ENCODE results near the gene ITGB7.

The ITGB7 gene

DNA sequence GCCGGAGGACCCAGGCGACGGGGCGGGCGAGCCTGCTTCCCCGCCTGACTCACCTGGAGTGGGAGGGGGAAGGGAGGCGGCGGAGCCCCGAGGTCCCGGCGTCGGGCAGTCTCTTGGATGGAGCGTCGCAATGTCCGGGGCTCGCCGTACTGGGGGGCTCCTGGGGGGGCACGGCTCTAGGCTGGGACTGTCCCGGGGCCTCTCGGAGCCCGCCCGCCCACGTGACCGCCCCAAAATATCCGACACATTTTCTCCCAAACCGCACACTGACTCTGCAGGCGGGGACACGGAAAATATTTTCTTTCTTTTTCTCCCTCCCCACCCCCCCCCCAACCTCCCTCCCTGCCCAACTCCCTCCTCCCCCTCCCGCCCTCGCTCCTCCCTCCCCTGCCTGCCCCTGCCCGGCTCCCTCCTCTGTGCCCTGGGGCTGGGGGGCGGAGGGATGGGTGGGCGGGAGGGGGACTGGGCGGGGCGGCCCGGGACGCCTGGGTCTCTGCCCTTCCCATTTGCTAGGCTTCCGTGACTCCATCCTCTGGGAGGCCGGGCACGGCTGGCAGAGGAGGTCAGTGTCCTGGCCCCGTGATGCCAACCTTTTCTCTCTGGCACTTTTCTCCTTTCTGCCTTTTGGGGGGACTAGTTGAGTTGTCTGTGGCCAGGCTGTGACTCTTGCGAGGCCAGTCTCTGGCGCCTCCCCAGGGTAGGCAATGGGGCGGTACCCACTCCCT is 25.0 kb upstream of the ITGB7 start, which contains the start of gene RARG (continued):
- TF ChIP-seq, protein P1, sequence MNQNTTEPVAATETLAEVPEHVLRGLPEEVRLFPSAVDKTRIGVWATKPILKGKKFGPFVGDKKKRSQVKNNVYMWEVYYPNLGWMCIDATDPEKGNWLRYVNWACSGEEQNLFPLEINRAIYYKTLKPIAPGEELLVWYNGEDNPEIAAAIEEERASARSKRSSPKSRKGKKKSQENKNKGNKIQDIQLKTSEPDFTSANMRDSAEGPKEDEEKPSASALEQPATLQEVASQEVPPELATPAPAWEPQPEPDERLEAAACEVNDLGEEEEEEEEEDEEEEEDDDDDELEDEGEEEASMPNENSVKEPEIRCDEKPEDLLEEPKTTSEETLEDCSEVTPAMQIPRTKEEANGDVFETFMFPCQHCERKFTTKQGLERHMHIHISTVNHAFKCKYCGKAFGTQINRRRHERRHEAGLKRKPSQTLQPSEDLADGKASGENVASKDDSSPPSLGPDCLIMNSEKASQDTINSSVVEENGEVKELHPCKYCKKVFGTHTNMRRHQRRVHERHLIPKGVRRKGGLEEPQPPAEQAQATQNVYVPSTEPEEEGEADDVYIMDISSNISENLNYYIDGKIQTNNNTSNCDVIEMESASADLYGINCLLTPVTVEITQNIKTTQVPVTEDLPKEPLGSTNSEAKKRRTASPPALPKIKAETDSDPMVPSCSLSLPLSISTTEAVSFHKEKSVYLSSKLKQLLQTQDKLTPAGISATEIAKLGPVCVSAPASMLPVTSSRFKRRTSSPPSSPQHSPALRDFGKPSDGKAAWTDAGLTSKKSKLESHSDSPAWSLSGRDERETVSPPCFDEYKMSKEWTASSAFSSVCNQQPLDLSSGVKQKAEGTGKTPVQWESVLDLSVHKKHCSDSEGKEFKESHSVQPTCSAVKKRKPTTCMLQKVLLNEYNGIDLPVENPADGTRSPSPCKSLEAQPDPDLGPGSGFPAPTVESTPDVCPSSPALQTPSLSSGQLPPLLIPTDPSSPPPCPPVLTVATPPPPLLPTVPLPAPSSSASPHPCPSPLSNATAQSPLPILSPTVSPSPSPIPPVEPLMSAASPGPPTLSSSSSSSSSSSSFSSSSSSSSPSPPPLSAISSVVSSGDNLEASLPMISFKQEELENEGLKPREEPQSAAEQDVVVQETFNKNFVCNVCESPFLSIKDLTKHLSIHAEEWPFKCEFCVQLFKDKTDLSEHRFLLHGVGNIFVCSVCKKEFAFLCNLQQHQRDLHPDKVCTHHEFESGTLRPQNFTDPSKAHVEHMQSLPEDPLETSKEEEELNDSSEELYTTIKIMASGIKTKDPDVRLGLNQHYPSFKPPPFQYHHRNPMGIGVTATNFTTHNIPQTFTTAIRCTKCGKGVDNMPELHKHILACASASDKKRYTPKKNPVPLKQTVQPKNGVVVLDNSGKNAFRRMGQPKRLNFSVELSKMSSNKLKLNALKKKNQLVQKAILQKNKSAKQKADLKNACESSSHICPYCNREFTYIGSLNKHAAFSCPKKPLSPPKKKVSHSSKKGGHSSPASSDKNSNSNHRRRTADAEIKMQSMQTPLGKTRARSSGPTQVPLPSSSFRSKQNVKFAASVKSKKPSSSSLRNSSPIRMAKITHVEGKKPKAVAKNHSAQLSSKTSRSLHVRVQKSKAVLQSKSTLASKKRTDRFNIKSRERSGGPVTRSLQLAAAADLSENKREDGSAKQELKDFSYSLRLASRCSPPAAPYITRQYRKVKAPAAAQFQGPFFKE (tag by site-specific recombination; IDR thresholded peaks at IDR 0.05; ENCODE audit: borderline replicate concordance), result no peak
- TF ChIP-seq REPIN1 (tag by site-specific recombination; IDR thresholded peaks at IDR 0.05; ENCODE audit: low read depth), result no peak
- TF ChIP-seq ZNF174 (tag by site-specific recombination; IDR thresholded peaks at IDR 0.05), result no peak
- no peak for TF ChIP-seq ZNF548 (tag by site-specific recombination; IDR thresholded peaks at IDR 0.05)
- TF ChIP-seq SP7 (tag by site-specific recombination; IDR thresholded peaks at IDR 0.05), result peak; percentile 67; the same call in 1 of the 2 replicates
- TF ChIP-seq ZNF366 (tag by site-specific recombination; conservative IDR thresholded peaks at IDR 0.05), result 0 out of 2 replicates have a peak, but pooled peaks have one; percentile 1
- no peak for TF ChIP-seq ZNF664 (tag by site-specific recombination; IDR thresholded peaks at IDR 0.05)
- TF ChIP-seq ZNF175 (tag by site-specific recombination; IDR thresholded peaks at IDR 0.05), result no peak
- no peak; the same call in 1 of the 2 replicates for TF ChIP-seq ZBTB8A (tag by site-specific recombination; IDR thresholded peaks at IDR 0.05)
- TF ChIP-seq ZNF335 (tag by site-specific recombination; conservative IDR thresholded peaks at IDR 0.05), result peak; percentile 97
- TF ChIP-seq, protein P2, sequence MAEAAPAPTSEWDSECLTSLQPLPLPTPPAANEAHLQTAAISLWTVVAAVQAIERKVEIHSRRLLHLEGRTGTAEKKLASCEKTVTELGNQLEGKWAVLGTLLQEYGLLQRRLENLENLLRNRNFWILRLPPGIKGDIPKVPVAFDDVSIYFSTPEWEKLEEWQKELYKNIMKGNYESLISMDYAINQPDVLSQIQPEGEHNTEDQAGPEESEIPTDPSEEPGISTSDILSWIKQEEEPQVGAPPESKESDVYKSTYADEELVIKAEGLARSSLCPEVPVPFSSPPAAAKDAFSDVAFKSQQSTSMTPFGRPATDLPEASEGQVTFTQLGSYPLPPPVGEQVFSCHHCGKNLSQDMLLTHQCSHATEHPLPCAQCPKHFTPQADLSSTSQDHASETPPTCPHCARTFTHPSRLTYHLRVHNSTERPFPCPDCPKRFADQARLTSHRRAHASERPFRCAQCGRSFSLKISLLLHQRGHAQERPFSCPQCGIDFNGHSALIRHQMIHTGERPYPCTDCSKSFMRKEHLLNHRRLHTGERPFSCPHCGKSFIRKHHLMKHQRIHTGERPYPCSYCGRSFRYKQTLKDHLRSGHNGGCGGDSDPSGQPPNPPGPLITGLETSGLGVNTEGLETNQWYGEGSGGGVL (tag by site-specific recombination; IDR thresholded peaks at IDR 0.05), result peak; percentile 85

DNA sequence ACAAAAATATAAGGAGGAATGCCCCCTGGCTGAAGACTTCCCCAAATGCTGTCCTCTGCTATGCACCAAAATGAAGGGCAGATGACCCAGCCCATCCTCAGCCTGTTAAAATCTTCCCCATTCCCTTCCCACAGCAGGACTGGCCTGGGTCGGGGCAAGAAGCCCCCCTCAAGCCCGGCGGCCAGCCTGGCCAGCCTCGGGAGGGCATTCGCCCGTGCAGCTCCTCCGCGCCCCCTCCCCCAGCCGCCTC is 24.5 kb upstream of the ITGB7 start:
- ChIA-PET POLR2A (no interaction called here), CTCF (interaction anchor here (1.1 kb wide), 1 partner anchor 18 kb away, joined by 3 read pairs; no protein-coding TSS in a partner anchor)
- peaks cover 12% of the 10 kb centered on the region for H3K4me1 ChIP-seq (ENCODE audit: control insufficient read depth, insufficient read depth, low read length)
- no peaks in the 10 kb centered on the region for H3K36me3 ChIP-seq (ENCODE audit: control insufficient read depth in 2 of 2, insufficient read depth in 1 of 2, low read length in 2 of 2)
- H3K4me3 ChIP-seq (ENCODE audit: low read depth, low read length), result peak overlapping the region; percentile 46
- H3K27ac ChIP-seq (ENCODE audit: extremely low read depth, low read depth, low read length), result peak overlapping the region; percentile 46; the same call in 1 of the 2 replicates
- no peaks in the 10 kb centered on the region for H3K9me3 ChIP-seq (ENCODE audit: control insufficient read depth, insufficient read depth, low read depth, low read length)
- TF ChIP-seq ZNF76 (tag by site-specific recombination; IDR thresholded peaks at IDR 0.05; ENCODE audit: borderline replicate concordance, low read depth) (peak; percentile 34; the same call in 1 of the 2 replicates), ZNF549 (tag by site-specific recombination; IDR thresholded peaks at IDR 0.05) (no peak), ZNF555 (tag by site-specific recombination; conservative IDR thresholded peaks at IDR 0.05) (no peak), ZNF341 (tag by site-specific recombination; IDR thresholded peaks at IDR 0.05; ENCODE audit: low read depth) (no peak), ZNF623 (tag by site-specific recombination; IDR thresholded peaks at IDR 0.05) (no peak), ZNF791 (tag by site-specific recombination; IDR thresholded peaks at IDR 0.05) (no peak), HOXD13 (CRISPR knock-in tag; IDR thresholded peaks at IDR 0.05; ENCODE audit: borderline replicate concordance) (no peak)
- TF ChIP-seq, protein P3, sequence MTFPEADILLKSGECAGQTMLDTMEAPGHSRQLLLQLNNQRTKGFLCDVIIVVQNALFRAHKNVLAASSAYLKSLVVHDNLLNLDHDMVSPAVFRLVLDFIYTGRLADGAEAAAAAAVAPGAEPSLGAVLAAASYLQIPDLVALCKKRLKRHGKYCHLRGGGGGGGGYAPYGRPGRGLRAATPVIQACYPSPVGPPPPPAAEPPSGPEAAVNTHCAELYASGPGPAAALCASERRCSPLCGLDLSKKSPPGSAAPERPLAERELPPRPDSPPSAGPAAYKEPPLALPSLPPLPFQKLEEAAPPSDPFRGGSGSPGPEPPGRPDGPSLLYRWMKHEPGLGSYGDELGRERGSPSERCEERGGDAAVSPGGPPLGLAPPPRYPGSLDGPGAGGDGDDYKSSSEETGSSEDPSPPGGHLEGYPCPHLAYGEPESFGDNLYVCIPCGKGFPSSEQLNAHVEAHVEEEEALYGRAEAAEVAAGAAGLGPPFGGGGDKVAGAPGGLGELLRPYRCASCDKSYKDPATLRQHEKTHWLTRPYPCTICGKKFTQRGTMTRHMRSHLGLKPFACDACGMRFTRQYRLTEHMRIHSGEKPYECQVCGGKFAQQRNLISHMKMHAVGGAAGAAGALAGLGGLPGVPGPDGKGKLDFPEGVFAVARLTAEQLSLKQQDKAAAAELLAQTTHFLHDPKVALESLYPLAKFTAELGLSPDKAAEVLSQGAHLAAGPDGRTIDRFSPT (tag by site-specific recombination; IDR thresholded peaks at IDR 0.05), result no peak; the same call in 1 of the 2 replicates
- TF ChIP-seq, protein P4, sequence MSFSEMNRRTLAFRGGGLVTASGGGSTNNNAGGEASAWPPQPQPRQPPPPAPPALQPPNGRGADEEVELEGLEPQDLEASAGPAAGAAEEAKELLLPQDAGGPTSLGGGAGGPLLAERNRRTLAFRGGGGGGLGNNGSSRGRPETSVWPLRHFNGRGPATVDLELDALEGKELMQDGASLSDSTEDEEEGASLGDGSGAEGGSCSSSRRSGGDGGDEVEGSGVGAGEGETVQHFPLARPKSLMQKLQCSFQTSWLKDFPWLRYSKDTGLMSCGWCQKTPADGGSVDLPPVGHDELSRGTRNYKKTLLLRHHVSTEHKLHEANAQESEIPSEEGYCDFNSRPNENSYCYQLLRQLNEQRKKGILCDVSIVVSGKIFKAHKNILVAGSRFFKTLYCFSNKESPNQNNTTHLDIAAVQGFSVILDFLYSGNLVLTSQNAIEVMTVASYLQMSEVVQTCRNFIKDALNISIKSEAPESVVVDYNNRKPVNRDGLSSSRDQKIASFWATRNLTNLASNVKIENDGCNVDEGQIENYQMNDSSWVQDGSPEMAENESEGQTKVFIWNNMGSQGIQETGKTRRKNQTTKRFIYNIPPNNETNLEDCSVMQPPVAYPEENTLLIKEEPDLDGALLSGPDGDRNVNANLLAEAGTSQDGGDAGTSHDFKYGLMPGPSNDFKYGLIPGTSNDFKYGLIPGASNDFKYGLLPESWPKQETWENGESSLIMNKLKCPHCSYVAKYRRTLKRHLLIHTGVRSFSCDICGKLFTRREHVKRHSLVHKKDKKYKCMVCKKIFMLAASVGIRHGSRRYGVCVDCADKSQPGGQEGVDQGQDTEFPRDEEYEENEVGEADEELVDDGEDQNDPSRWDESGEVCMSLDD (tag by site-specific recombination; IDR thresholded peaks at IDR 0.05), result peak; percentile 46; the same call in 1 of the 2 replicates
- TF ChIP-seq, protein P5, sequence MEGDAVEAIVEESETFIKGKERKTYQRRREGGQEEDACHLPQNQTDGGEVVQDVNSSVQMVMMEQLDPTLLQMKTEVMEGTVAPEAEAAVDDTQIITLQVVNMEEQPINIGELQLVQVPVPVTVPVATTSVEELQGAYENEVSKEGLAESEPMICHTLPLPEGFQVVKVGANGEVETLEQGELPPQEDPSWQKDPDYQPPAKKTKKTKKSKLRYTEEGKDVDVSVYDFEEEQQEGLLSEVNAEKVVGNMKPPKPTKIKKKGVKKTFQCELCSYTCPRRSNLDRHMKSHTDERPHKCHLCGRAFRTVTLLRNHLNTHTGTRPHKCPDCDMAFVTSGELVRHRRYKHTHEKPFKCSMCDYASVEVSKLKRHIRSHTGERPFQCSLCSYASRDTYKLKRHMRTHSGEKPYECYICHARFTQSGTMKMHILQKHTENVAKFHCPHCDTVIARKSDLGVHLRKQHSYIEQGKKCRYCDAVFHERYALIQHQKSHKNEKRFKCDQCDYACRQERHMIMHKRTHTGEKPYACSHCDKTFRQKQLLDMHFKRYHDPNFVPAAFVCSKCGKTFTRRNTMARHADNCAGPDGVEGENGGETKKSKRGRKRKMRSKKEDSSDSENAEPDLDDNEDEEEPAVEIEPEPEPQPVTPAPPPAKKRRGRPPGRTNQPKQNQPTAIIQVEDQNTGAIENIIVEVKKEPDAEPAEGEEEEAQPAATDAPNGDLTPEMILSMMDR (tag by site-specific recombination; IDR thresholded peaks at IDR 0.05), result 0 out of 2 replicates have a peak, but pooled peaks have one; percentile 16
